ENCODE results near the gene C5orf63. TPM values are rescaled to one million over a fixed set of nuclear protein-coding genes. Genes with fewer than 3 reads are reported as not detected.

C5orf63 gene
- total and polyA plus RNA-seq, 9 of the 15 experiments (the other 6 are each of a cell fraction or from before 2014, with no cell fraction given), result 1.8 to 24.6 (median 6.2) TPM

- no peak for TF ChIP-seq FOXP4 (CRISPR knock-in tag; IDR thresholded peaks at IDR 0.05; ENCODE audit: borderline replicate concordance)
- no peak for TF ChIP-seq RBFOX2 (IDR thresholded peaks at IDR 0.05; ENCODE audit: low read depth, low read length)
- TF ChIP-seq ZBTB34 (CRISPR knock-in tag; IDR thresholded peaks at IDR 0.05), result no peak
- no peak for TF ChIP-seq ZBTB17 (CRISPR knock-in tag; IDR thresholded peaks at IDR 0.05)
- TF ChIP-seq KAT2B (IDR thresholded peaks at IDR 0.05; ENCODE audit: low read depth, low read length), result no peak
- no peak for TF ChIP-seq BCLAF1 (IDR thresholded peaks at IDR 0.05; ENCODE audit: borderline replicate concordance in 1 of 2, control insufficient read depth in 1 of 2, low read depth in 2 of 2, low read length in 1 of 2)
- no peak for TF ChIP-seq HMGXB4 (CRISPR knock-in tag; IDR thresholded peaks at IDR 0.05)
- no peak for TF ChIP-seq ZBED1 (IDR thresholded peaks at IDR 0.05)
- TF ChIP-seq THRAP3 (IDR thresholded peaks at IDR 0.05; ENCODE audit: borderline replicate concordance), result 0 out of 2 replicates have a peak, but pooled peaks have one; percentile 55
- TF ChIP-seq ARID2 (IDR thresholded peaks at IDR 0.05), result 0 out of 2 replicates have a peak, but pooled peaks have one; percentile 46
Observed at GRCh38 chr5:127028822-127029457, 44.4 kb downstream of the C5orf63 start (continued).
